Stimulated activated CD8-positive, alpha-beta memory T cell treated with anti-CD3 and anti-CD28 coated beads, Interleukin-7, amount 100 ng/mL, for 24 hours (primary cell): Measurements from ENCODE around the gene ARID1B.

Experiments
- DNase-seq: peaks from one replicate; pipeline ENCODE4 v3.0.0-alpha.2; 2020; ENCODE audit warnings: low read depth

ARID1B gene

GRCh38 chr6:157163434-157164159, 386.4 kb downstream of the ARID1B start:
- DNase-seq: no peak

GRCh38 chr6:157164972-157165371, 387.8 kb downstream of the ARID1B start:
- DNase-seq: no peak

- no peak for DNase-seq
Observed at GRCh38 chr6:157166784-157167183, 389.6 kb downstream of the ARID1B start.

- DNase-seq: no peak
Observed at GRCh38 chr6:157167837-157168236, 390.7 kb downstream of the ARID1B start.

GRCh38 chr6:157168471-157168870, 391.3 kb downstream of the ARID1B start:
- no peak for DNase-seq

GRCh38 chr6:157169226-157169625, 392.0 kb downstream of the ARID1B start:
- DNase-seq: no peak

- no peak for DNase-seq
Observed at GRCh38 chr6:157169656-157170055, 392.5 kb downstream of the ARID1B start.

GRCh38 chr6:157170535-157170934, 393.4 kb downstream of the ARID1B start:
- DNase-seq: no peak

- no peak for DNase-seq
Observed at GRCh38 chr6:157171801-157172200, 394.6 kb downstream of the ARID1B start.

- DNase-seq: no peak
Observed at GRCh38 chr6:157172231-157172701, 395.1 kb downstream of the ARID1B start.

GRCh38 chr6:157172830-157173536, 395.8 kb downstream of the ARID1B start:
- no peak for DNase-seq

- no peak for DNase-seq
Observed at GRCh38 chr6:157173776-157174175, 396.6 kb downstream of the ARID1B start.

GRCh38 chr6:157174731-157175130, 397.6 kb downstream of the ARID1B start:
- no peak for DNase-seq

GRCh38 chr6:157177731-157178336, 400.7 kb downstream of the ARID1B start:
- DNase-seq: no peak

GRCh38 chr6:157181649-157182048, 404.5 kb downstream of the ARID1B start:
- no peak for DNase-seq

GRCh38 chr6:157182503-157183264, 405.5 kb downstream of the ARID1B start:
- no peak for DNase-seq

- peak; percentile 19 for DNase-seq
Observed at GRCh38 chr6:157184202-157185015, 407.2 kb downstream of the ARID1B start.

GRCh38 chr6:157185171-157185570, 408.0 kb downstream of the ARID1B start:
- no peak for DNase-seq

GRCh38 chr6:157185986-157186385, 408.8 kb downstream of the ARID1B start:
- no peak for DNase-seq

GRCh38 chr6:157186785-157187181, 409.6 kb downstream of the ARID1B start:
- no peak for DNase-seq
